Neural cell (in vitro differentiated cells): Measurements from ENCODE around the gene CACNA1C. TPM values are rescaled to one million over a fixed set of nuclear protein-coding genes. Genes with fewer than 3 reads are reported as not detected.

ENCODE experiments used
- H2AFZ ChIP-seq: fragments of 200-600, 300-800 bp; sonication (generic), shearing (Covaris generic); 2 replicates; pipeline ENCODE4 v1.6.0; 2014; ENCODE audit warnings: low read depth, mild to moderate bottlenecking, antibody characterized with exemption, low read length, moderate library complexity
- H3F3A ChIP-seq: fragments of 200-600 bp; shearing (Covaris generic); 2 replicates; pipeline ENCODE4 v1.6.1; 2016; ENCODE audit warnings: mild to moderate bottlenecking, moderate library complexity, mixed read lengths, antibody characterized with exemption, low read length; ENCODE audit not compliant: insufficient read depth, poor library complexity, severe bottlenecking
- H3K27ac ChIP-seq: fragments of 200-600, 300-800 bp; sonication (generic), shearing (Covaris generic); 2 replicates; pipeline ENCODE4 v1.5.1; 2014; ENCODE audit warnings: mild to moderate bottlenecking, low read length, moderate library complexity
- H3K27me3 ChIP-seq: fragments of 300-800, 200-600 bp; sonication (generic), shearing (Covaris generic); 2 replicates; pipeline ENCODE4 v1.6.0; 2014; ENCODE audit warnings: mild to moderate bottlenecking, low read depth, low read length, moderate library complexity; ENCODE audit not compliant: insufficient read depth
- H3K36me3 ChIP-seq: fragments of 300-800, 200-600 bp; sonication (generic), shearing (Covaris generic); 2 replicates; pipeline ENCODE4 v1.5.1; 2014; ENCODE audit warnings: mild to moderate bottlenecking, antibody characterized with exemption, low read length, moderate library complexity; ENCODE audit not compliant: insufficient read depth
- H3K4me2 ChIP-seq: fragments of 300-800, 200-600 bp; sonication (generic), shearing (Covaris generic); 2 replicates; pipeline ENCODE4 v1.6.0; 2014; ENCODE audit warnings: mild to moderate bottlenecking, low read length
- H3K4me3 ChIP-seq: fragments of 300-800, 200-600 bp; sonication (generic), shearing (Covaris generic); 2 replicates; pipeline ENCODE4 v1.5.1; 2014; ENCODE audit warnings: mild to moderate bottlenecking, low read length, moderate library complexity
- H3K79me2 ChIP-seq: fragments of 200-600 bp; shearing (Covaris generic); replicated peaks from 2 replicates; pipeline ENCODE4 v1.6.0; 2014; ENCODE audit warnings: mild to moderate bottlenecking, low read length, moderate library complexity; ENCODE audit not compliant: insufficient read depth
- H3K9ac ChIP-seq: fragments of 300-800, 200-600 bp; sonication (generic), shearing (Covaris generic); 2 replicates; pipeline ENCODE4 v1.6.1; 2016; ENCODE audit warnings: mild to moderate bottlenecking, low read length, mixed read lengths
- H3K9me2 ChIP-seq: fragments of 200-600 bp; shearing (Covaris generic); 2 replicates; pipeline ENCODE4 v1.6.1; 2016; ENCODE audit warnings: mild to moderate bottlenecking, low read length, mixed read lengths; ENCODE audit not compliant: insufficient read depth
- H3K9me3 ChIP-seq: fragments of 200-600, 300-800 bp; sonication (generic), shearing (Covaris generic); 2 replicates; pipeline ENCODE4 v1.6.1; 2016; ENCODE audit warnings: mild to moderate bottlenecking, mixed run types, low read length, moderate library complexity, mixed read lengths
- H4K20me1 ChIP-seq: fragments of 200-600 bp; shearing (Covaris generic); 2 replicates; pipeline ENCODE4 v1.6.1; 2016; ENCODE audit warnings: mild to moderate bottlenecking, mixed run types; ENCODE audit not compliant: insufficient read depth
- CTCF ChIP-seq: fragments of 450-650 bp; IDR thresholded peaks from 2 replicates; pipeline ENCODE4 v1.5.1; 2014; ENCODE audit warnings: antibody characterized with exemption, mild to moderate bottlenecking, moderate library complexity; ENCODE audit not compliant: poor library complexity, severe bottlenecking
- EP300 ChIP-seq: fragments of 450-650 bp; conservative IDR thresholded peaks from 2 replicates; pipeline ENCODE4 v1.6.1; 2014; ENCODE audit warnings: antibody characterized with exemption, mild to moderate bottlenecking, moderate library complexity; ENCODE audit not compliant: poor library complexity, severe bottlenecking
- EZH2 ChIP-seq: fragments of 200-600, 300-800 bp; shearing (Covaris generic), sonication (generic); IDR thresholded peaks from 2 replicates; pipeline ENCODE4 v1.6.1; 2014; ENCODE audit warnings: antibody characterized with exemption, low read length, borderline replicate concordance, mild to moderate bottlenecking; ENCODE audit not compliant: insufficient read depth, poor library complexity, severe bottlenecking
- MXI1 ChIP-seq: fragments of 450-650 bp; conservative IDR thresholded peaks from 2 replicates; pipeline ENCODE4 v1.6.1; 2014; ENCODE audit warnings: antibody characterized with exemption, mild to moderate bottlenecking; ENCODE audit not compliant: poor library complexity, severe bottlenecking
- POLR2AphosphoS5 ChIP-seq: IDR thresholded peaks from 2 replicates; pipeline ENCODE4 v1.6.1; 2012
- RAD21 ChIP-seq: fragments of 450-650 bp; conservative IDR thresholded peaks from 2 replicates; pipeline ENCODE4 v1.6.1; 2014; ENCODE audit warnings: antibody characterized with exemption, mild to moderate bottlenecking, moderate library complexity
- REST ChIP-seq: IDR thresholded peaks from 2 replicates; pipeline ENCODE4 v1.6.1; 2012; ENCODE audit warnings: borderline replicate concordance
- SMC3 ChIP-seq: fragments of 450-650 bp; conservative IDR thresholded peaks from 2 replicates; pipeline ENCODE4 v1.6.1; 2014; ENCODE audit warnings: antibody characterized with exemption, mild to moderate bottlenecking, moderate library complexity; ENCODE audit not compliant: poor library complexity
- TAF1 ChIP-seq: IDR thresholded peaks from 2 replicates; pipeline ENCODE4 v1.6.1; 2012; ENCODE audit warnings: low read depth
- polyA plus RNA-seq: library from polyadenylated mRNA; depleted of rRNA; stranded (reverse); fragments of >200 nt; gene quantifications from 2 replicates; pipeline ENCODE4 v1.2.3, GENCODE V29; 2014

The CACNA1C gene
- polyA plus RNA-seq, 1 donor from 2014 or later, result 9.7 TPM

GRCh38 chr12:2009623-2010022 lies 43.2 kb upstream of the CACNA1C start:
- Histone ChIP-seq H2AFZ (no peak overlapping the region), H3K27ac (no peak overlapping the region), H3F3A (peaks cover 4% of the 10 kb centered on the region), H3K36me3 (no peaks in the 10 kb centered on the region), H3K4me3 (no peak overlapping the region), H3K9me2 (no peaks in the 10 kb centered on the region), H3K27me3 (no peaks in the 10 kb centered on the region), H3K4me2 (no peak overlapping the region), H3K9me3 (no peaks in the 10 kb centered on the region), H4K20me1 (no peaks in the 10 kb centered on the region), H3K9ac (no peak overlapping the region), H3K79me2 (no peaks in the 10 kb centered on the region)
- no peak for TF ChIP-seq SMC3
- no peak for TF ChIP-seq MXI1
- no peak for TF ChIP-seq EP300
- TF ChIP-seq CTCF, result no peak
- TF ChIP-seq TAF1, result no peak
- TF ChIP-seq POLR2AphosphoS5, result no peak
- no peak for TF ChIP-seq RAD21
- TF ChIP-seq REST, result no peak
- TF ChIP-seq EZH2, result no peak

- no peak overlapping the region for H3K27ac ChIP-seq
Measured at GRCh38 chr12:2011643-2012607, 40.9 kb upstream of the CACNA1C start.

More at GRCh38 chr12:2011643-2012607, 40.9 kb upstream of the CACNA1C start:
- Histone ChIP-seq H3K4me2 (no peak overlapping the region), H3K36me3 (no peaks in the 10 kb centered on the region), H3K9me2 (no peaks in the 10 kb centered on the region), H4K20me1 (no peaks in the 10 kb centered on the region), H3K79me2 (no peaks in the 10 kb centered on the region), H3K9me3 (no peaks in the 10 kb centered on the region), H3K9ac (no peak overlapping the region), H2AFZ (no peak overlapping the region), H3K4me3 (no peak overlapping the region), H3F3A (no peaks in the 10 kb centered on the region), H3K27me3 (no peaks in the 10 kb centered on the region)
- TF ChIP-seq EP300, result no peak
- no peak for TF ChIP-seq POLR2AphosphoS5
- no peak for TF ChIP-seq MXI1
- no peak for TF ChIP-seq EZH2
- peak; percentile 27 for TF ChIP-seq CTCF
- no peak for TF ChIP-seq SMC3
- peak; percentile 17 for TF ChIP-seq RAD21
